ENCODE measurements around the gene SLC26A6. TPM values are rescaled to one million over a fixed set of nuclear protein-coding genes. Genes with fewer than 3 reads are reported as not detected.

Gene SLC26A6
- total RNA-seq, 1 donor from 2014 or later, result 19.9 TPM

- ATAC-seq (no peak), DNase-seq (no peak)
- Histone ChIP-seq H3K4me3 (no peak overlapping the region), H3K9me3 (no peaks in the 10 kb centered on the region), H3K27me3 (no peaks in the 10 kb centered on the region), H3K4me1 (peaks cover 1% of the 10 kb centered on the region), H3K27ac (no peak overlapping the region), H3K36me3 (no peaks in the 10 kb centered on the region)
- no peak for TF ChIP-seq CTCF (IDR thresholded peaks at IDR 0.05)
- intact Hi-C loops (cut with DNase I), result no loop called here
These were observed 6.1 kb upstream of the SLC26A6 start for GRCh38 chr3:48641396-48641795.

- H3K4me1 ChIP-seq, result peaks cover 8% of the 10 kb centered on the region
- no peak for TF ChIP-seq CTCF (IDR thresholded peaks at IDR 0.05)
- no peaks in the 10 kb centered on the region for H3K9me3 ChIP-seq
- no peaks in the 10 kb centered on the region for H3K36me3 ChIP-seq
- H3K4me3 ChIP-seq, result no peak overlapping the region
- intact Hi-C loops (cut with DNase I), result no loop called here
- ATAC-seq, result no peak
- DNase-seq, result no peak
- H3K27me3 ChIP-seq, result no peaks in the 10 kb centered on the region
- H3K27ac ChIP-seq, result no peak overlapping the region
These were observed 4.8 kb upstream of the SLC26A6 start for GRCh38 chr3:48639944-48640606.

GRCh38 chr3:48637305-48637704, 2.0 kb upstream of the SLC26A6 start:
- Histone ChIP-seq H3K36me3 (no peaks in the 10 kb centered on the region), H3K9me3 (no peaks in the 10 kb centered on the region), H3K27ac (no peak overlapping the region), H3K27me3 (no peaks in the 10 kb centered on the region), H3K4me3 (no peak overlapping the region), H3K4me1 (peaks cover 18% of the 10 kb centered on the region)
- no peak for DNase-seq
- TF ChIP-seq CTCF (IDR thresholded peaks at IDR 0.05), result no peak
- no peak for ATAC-seq
- intact Hi-C loops (cut with DNase I), result no loop called here

- Histone ChIP-seq H3K36me3 (no peaks in the 10 kb centered on the region), H3K27me3 (no peaks in the 10 kb centered on the region), H3K9me3 (no peaks in the 10 kb centered on the region), H3K27ac (peak overlapping the region; percentile 75), H3K4me3 (peak overlapping the region; percentile 98), H3K4me1 (peaks cover 18% of the 10 kb centered on the region)
- ATAC-seq (no peak), DNase-seq (no peak)
- intact Hi-C loops (cut with DNase I), result no loop called here
- no peak for TF ChIP-seq CTCF (IDR thresholded peaks at IDR 0.05)
These were observed 941 bp upstream of the SLC26A6 start for GRCh38 chr3:48636149-48636655.

GRCh38 chr3:48634661-48635221, 520 bp downstream of the SLC26A6 start:
- ATAC-seq (peak; percentile 46), DNase-seq (peak; percentile 78)
- Histone ChIP-seq H3K27ac (peak overlapping the region; percentile 70), H3K27me3 (no peaks in the 10 kb centered on the region), H3K9me3 (no peaks in the 10 kb centered on the region), H3K36me3 (peaks cover 4% of the 10 kb centered on the region), H3K4me3 (peak overlapping the region; percentile 98), H3K4me1 (peaks cover 18% of the 10 kb centered on the region)
- no peak for TF ChIP-seq CTCF (IDR thresholded peaks at IDR 0.05)
- intact Hi-C loops (cut with DNase I), result no loop called here
